ENCODE results near the gene FBXO9.

GRCh38 chr6:53128842-53129241, 63.6 kb downstream of the FBXO9 start:
- TF ChIP-seq CTCF (conservative IDR thresholded peaks at IDR 0.05) = no peak
- TF ChIP-seq ZFX (IDR thresholded peaks at IDR 0.05) = no peak
